Osteoblast (primary cell): ENCODE measurements around the gene FBXL2. TPM values are rescaled to one million over a fixed set of nuclear protein-coding genes. Genes with fewer than 3 reads are reported as not detected.
A peak's percentile ranks its signal among the peaks of the same experiment; 100 is the strongest.
"Not testable (repeated sequence)": the region's sequence is repeated elsewhere in the genome, so short reads cannot be mapped to it uniquely, and the experiment has no call there.

Source experiments
- DNase-seq: peaks from one replicate; pipeline ENCODE4 v3.0.0; 2011; ENCODE audit warnings: low spot score, mixed read lengths; ENCODE audit not compliant: insufficient read length; ENCODE audit errors: missing footprints
- H2AFZ ChIP-seq: 2 replicates; pipeline ENCODE4 v1.6.0; 2011; ENCODE audit warnings: mild to moderate bottlenecking, low read length
- H3K27ac ChIP-seq: 2 replicates; pipeline ENCODE4 v1.5.1; 2011; ENCODE audit warnings: mild to moderate bottlenecking, low read depth, low read length, moderate library complexity
- H3K27me3 ChIP-seq: 2 replicates; pipeline ENCODE4 v1.6.0; 2012; ENCODE audit warnings: mild to moderate bottlenecking, control low read depth, inconsistent platforms, low read length, moderate library complexity; ENCODE audit not compliant: insufficient read depth
- H3K36me3 ChIP-seq: 2 replicates; pipeline ENCODE4 v1.5.1; 2011; ENCODE audit warnings: mild to moderate bottlenecking, low read length, control low read depth, moderate library complexity; ENCODE audit not compliant: insufficient read depth
- H3K4me1 ChIP-seq: 2 replicates; pipeline ENCODE4 v1.5.1; 2011; ENCODE audit warnings: mild to moderate bottlenecking, low read length, control low read depth, moderate library complexity; ENCODE audit not compliant: insufficient read depth
- H3K4me2 ChIP-seq: 2 replicates; pipeline ENCODE4 v1.6.0; 2011; ENCODE audit warnings: mild to moderate bottlenecking, low read length; ENCODE audit not compliant: insufficient read depth
- H3K4me3 ChIP-seq: fragments of 200-600 bp; sonication (generic); 3 replicates; pipeline ENCODE4 v1.5.1; 2012; ENCODE audit warnings: mild to moderate bottlenecking, low read length, inconsistent platforms; ENCODE audit not compliant: insufficient read depth
- H3K79me2 ChIP-seq: 2 replicates; pipeline ENCODE4 v1.6.0; 2012; ENCODE audit warnings: mild to moderate bottlenecking, low read length, control low read depth, inconsistent platforms; ENCODE audit not compliant: insufficient read depth
- H3K9me3 ChIP-seq: 2 replicates; pipeline ENCODE4 v1.5.1; 2011; ENCODE audit warnings: low read depth, low read length, control low read depth
- H4K20me1 ChIP-seq: 2 replicates; pipeline ENCODE4 v1.6.0; 2012; ENCODE audit warnings: mild to moderate bottlenecking, low read length, control low read depth; ENCODE audit not compliant: insufficient read depth
- total RNA-seq: library from RNA; depleted of rRNA; stranded (reverse); fragments of >200 nt; gene quantifications from 2 replicates; pipeline ENCODE4 v1.2.3, GENCODE V29; 2012
- TF ChIP-seq, protein P1 (sequence below): IDR thresholded peaks from 2 replicates; pipeline ENCODE4 v1.5.1; 2011; ENCODE audit warnings: mild to moderate bottlenecking, low read depth, low read length, moderate library complexity; ENCODE audit errors: extremely low read depth

The FBXL2 gene
- total RNA-seq, 1 donor, result 23.2 TPM

DNA sequence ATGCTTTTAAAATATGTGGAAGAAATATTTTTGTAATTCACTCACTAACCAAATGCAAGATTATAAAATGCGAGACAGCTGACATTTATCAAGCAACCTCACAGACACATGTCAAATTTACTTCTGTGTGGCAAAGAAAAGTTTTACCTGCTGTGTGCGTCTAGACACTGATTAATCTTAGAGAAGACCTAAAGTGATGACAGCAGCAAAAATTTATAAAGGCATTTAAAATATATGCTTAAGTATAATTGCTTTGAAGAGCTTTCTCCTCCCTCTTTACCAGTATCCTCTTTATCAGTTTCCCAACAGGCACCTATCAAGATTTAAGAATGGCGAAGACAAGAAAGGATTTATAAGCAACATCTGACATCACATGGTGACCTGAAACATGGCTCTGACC lies 125.7 kb downstream of the FBXL2 start:
- Histone ChIP-seq H3K27me3 (no peaks in the 10 kb centered on the region), H2AFZ (no peak overlapping the region), H3K4me2 (no peak overlapping the region), H3K27ac (peak overlapping the region; percentile 42), H3K4me3 (no peak overlapping the region), H3K79me2 (peaks cover 43% of the 10 kb centered on the region), H3K9me3 (no peaks in the 10 kb centered on the region), H3K36me3 (peaks cover 91% of the 10 kb centered on the region), H4K20me1 (peaks cover 9% of the 10 kb centered on the region), H3K4me1 (peaks cover 20% of the 10 kb centered on the region)
- DNase-seq, result no peak
- TF ChIP-seq, protein P1, sequence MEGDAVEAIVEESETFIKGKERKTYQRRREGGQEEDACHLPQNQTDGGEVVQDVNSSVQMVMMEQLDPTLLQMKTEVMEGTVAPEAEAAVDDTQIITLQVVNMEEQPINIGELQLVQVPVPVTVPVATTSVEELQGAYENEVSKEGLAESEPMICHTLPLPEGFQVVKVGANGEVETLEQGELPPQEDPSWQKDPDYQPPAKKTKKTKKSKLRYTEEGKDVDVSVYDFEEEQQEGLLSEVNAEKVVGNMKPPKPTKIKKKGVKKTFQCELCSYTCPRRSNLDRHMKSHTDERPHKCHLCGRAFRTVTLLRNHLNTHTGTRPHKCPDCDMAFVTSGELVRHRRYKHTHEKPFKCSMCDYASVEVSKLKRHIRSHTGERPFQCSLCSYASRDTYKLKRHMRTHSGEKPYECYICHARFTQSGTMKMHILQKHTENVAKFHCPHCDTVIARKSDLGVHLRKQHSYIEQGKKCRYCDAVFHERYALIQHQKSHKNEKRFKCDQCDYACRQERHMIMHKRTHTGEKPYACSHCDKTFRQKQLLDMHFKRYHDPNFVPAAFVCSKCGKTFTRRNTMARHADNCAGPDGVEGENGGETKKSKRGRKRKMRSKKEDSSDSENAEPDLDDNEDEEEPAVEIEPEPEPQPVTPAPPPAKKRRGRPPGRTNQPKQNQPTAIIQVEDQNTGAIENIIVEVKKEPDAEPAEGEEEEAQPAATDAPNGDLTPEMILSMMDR, result no peak

GRCh38 chr3:33403756-33404155 lies 126.5 kb downstream of the FBXL2 start:
- no peak for DNase-seq
- H3K4me2 ChIP-seq, result no peak overlapping the region
- H3K27ac ChIP-seq, result peak overlapping the region; percentile 42
- peaks cover 44% of the 10 kb centered on the region for H3K79me2 ChIP-seq
- peaks cover 3% of the 10 kb centered on the region for H4K20me1 ChIP-seq
- no peaks in the 10 kb centered on the region for H3K9me3 ChIP-seq
- peaks cover 91% of the 10 kb centered on the region for H3K36me3 ChIP-seq
- peaks cover 20% of the 10 kb centered on the region for H3K4me1 ChIP-seq
- no peaks in the 10 kb centered on the region for H3K27me3 ChIP-seq
- no peak overlapping the region for H2AFZ ChIP-seq
- no peak overlapping the region for H3K4me3 ChIP-seq
- TF ChIP-seq, protein P1, result no peak

DNA sequence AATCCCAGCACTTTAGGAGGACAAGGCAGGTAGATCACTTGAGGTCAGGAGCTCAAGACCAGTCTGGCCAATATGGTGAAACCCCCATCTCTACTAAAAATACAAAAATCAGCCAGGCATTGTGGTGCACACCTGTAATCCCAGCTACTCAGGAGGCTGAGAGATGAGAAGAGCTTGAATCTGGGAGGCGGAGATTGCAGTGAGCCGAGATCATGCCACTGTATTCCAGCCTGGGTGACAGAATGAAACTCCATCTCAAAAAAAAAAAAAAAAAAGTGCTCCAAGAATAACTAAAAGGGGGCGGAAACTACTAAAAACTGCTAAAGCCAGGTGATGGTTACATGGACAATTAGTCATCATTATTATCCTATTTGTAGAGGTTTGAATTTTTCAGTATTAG lies 133.6 kb downstream of the FBXL2 start:
- DNase-seq, H3K4me2 ChIP-seq, H3K4me3 ChIP-seq, H3K4me1 ChIP-seq, H3K27ac ChIP-seq, H3K27me3 ChIP-seq, H2AFZ ChIP-seq, H3K9me3 ChIP-seq: not testable (repeated sequence)
- H3K36me3 ChIP-seq, result peaks cover 76% of the 10 kb centered on the region
- H4K20me1 ChIP-seq, result peaks cover 11% of the 10 kb centered on the region
- peaks cover 60% of the 10 kb centered on the region for H3K79me2 ChIP-seq

DNA sequence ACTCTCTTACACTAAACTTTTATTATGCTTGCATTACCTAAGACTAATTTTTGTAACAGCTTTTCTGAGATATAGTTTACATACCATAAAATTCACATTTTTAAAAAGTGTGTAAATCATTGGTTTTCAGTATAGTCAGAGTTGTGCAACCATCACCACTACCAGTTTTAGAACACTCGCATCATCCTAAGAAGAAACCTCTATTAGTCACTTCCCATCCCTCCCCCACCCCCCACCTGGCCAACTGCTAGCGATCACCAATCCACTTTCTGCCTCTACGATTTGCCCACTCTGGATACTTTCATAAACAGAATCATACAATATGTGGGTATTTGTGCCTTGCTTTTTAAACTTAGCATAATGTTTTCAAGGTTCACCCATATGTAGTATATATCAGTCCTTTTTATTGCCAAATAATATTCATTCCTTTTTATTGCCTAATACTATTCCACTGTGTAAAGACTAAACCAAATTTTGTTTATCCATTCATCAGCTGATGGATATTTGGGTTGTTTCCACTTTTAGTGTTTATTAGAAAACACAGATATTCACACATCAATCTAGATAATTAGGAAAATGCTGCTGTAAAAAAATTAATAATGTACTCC lies 139.9 kb downstream of the FBXL2 start:
- Histone ChIP-seq H3K4me2 (no peak overlapping the region), H2AFZ (no peak overlapping the region), H3K36me3 (peaks cover 48% of the 10 kb centered on the region), H3K27ac (no peak overlapping the region), H3K27me3 (no peaks in the 10 kb centered on the region), H3K4me1 (no peaks in the 10 kb centered on the region), H4K20me1 (peaks cover 11% of the 10 kb centered on the region), H3K9me3 (no peaks in the 10 kb centered on the region), H3K4me3 (no peak overlapping the region), H3K79me2 (peaks cover 84% of the 10 kb centered on the region)
- TF ChIP-seq, protein P1, result no peak
- no peak for DNase-seq
